Dedifferentiated amniotic fluid mesenchymal stem cell (primary cell): Measurements from ENCODE around the gene ADD2.

ENCODE experiments used
- DNase-seq: peaks from one replicate; pipeline ENCODE4 v3.0.0-alpha.2; 2016; ENCODE audit errors: extremely low spot score

Gene ADD2

DNA sequence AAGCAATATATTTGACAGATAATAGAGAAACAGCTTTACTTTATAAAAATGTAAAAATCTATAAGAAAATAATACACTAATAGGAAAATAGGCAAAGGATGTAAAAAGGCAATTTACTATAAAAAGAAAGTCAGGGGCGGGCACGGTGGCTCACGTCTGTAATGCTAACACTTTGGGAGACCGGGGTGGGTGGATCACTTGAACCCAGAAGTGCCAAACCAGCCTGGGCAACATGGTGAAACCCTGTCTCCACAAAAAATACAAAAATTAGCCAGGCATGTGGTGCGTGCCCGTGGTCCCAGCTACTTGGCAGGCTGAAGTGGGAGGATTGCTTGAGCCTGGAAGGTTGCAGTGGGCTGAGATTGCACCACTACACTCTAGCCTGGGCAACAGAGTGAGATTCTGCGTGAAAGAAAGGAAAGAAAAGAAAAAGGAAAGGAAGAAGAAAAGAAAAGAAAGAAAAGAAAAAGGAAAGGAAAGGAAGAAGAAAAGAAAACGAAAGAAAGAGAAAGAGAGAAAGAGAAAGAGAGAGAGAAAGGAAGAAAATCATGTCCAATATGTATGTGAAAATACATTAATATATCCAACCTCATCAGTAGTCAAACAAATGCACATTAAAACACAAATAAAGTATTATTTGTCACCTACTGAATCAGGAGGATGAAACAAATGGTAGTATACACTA, 65.1 kb downstream of the ADD2 start:
- no peak for DNase-seq

GRCh38 chr2:70698847-70699246, 69.2 kb downstream of the ADD2 start:
- DNase-seq: no peak

GRCh38 chr2:70697603-70698383, 70.2 kb downstream of the ADD2 start:
- no peak for DNase-seq

DNA sequence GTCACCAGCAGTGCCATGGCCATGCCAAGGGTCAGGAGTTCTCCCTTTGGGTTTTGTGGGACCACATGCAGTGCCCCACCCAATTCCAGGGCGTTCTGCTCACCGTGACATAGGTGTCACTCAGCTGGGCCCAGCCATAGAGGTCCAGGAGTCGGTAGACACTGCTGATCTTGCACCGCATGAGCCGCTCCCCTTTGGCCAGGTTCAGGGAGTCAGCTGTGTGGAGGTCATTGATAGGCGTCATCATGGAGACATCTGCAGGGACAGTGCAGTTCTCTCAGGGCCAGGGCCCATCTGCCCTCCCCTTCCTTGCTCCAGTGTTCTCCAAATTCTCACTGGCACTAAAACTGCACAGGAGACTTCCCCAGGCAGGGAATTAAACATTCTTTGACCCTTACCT, 71.9 kb downstream of the ADD2 start:
- DNase-seq: no peak

GRCh38 chr2:70692256-70692655, 75.7 kb downstream of the ADD2 start:
- DNase-seq: no peak

- no peak for DNase-seq
Measured at GRCh38 chr2:70691497-70692140, 76.4 kb downstream of the ADD2 start.

- no peak for DNase-seq
Measured at GRCh38 chr2:70690846-70691245, 77.2 kb downstream of the ADD2 start.

DNA sequence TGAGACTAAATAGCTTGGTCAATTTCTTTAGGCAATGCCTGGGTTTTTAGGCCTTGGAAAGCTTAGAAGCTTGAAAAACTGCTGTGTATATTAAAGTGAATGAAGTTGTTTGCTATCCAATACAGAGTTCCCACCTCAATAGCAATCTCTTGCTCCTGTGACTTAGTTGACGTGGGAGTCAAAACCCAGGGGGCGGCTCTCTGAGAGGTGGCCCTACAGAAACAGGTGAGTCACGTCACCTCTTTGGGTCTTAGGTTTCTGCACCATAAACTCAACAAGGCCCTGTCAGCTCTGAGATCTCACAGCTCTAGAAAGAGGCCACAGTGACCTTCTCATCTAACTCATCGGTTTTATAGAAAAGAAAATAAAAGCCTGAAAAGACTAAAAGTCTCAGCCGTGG, 79.6 kb downstream of the ADD2 start:
- DNase-seq: no peak

DNA sequence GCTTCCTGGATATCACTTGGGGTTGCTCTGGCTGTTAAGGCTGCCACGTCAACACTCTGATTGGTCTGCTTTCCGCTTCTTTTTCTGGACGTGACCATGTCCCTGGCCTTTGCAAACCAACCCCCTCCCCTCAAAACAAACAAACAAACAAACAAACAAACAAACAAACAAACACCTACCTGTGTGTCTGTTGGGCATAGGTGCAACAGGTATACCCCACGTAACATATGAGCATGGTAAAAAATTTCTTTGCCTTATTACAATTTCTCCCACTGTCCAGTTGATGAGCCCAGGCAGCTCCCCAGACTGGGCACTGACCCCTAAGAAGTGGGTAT, 80.6 kb downstream of the ADD2 start:
- no peak for DNase-seq

GRCh38 chr2:70686577-70687460, 81.2 kb downstream of the ADD2 start:
- no peak for DNase-seq

- no peak for DNase-seq
Measured at GRCh38 chr2:70685771-70686171, 82.2 kb downstream of the ADD2 start.

- DNase-seq: no peak
Measured at GRCh38 chr2:70684846-70685622, 83.0 kb downstream of the ADD2 start.

DNA sequence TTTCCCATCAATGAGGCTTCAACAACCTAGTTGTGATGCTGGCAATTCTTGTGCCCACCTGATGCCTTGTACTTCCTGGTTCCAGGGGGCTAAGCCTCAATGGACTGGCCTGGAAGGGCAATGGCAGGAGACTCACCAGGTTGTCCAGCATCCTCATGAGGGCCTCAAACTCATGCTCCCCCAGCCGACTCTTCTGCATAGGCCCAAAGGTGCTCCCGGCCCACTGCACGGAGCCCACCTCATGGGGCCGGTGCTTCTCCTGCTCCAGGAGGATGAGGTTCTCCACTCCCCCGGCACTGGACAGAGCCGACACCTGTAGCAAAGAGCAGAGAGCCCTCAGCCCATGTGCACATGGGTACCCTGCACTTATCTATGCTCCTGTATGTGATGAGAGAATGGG, 84.5 kb downstream of the ADD2 start:
- no peak for DNase-seq

GRCh38 chr2:70680735-70681134, 87.3 kb downstream of the ADD2 start:
- no peak for DNase-seq

- no peak for DNase-seq
Measured at GRCh38 chr2:70679259-70679658, 88.7 kb downstream of the ADD2 start.

GRCh38 chr2:70678576-70679143, 89.3 kb downstream of the ADD2 start:
- no peak for DNase-seq

GRCh38 chr2:70676301-70677035, 91.5 kb downstream of the ADD2 start:
- DNase-seq: no peak

GRCh38 chr2:70675862-70676261, 92.1 kb downstream of the ADD2 start:
- no peak for DNase-seq

- DNase-seq: no peak
Measured at GRCh38 chr2:70674636-70675430, 93.2 kb downstream of the ADD2 start.
